HepG2 (cell line): ENCODE data around the gene ENPP1. TPM values are rescaled to one million over a fixed set of nuclear protein-coding genes. Genes with fewer than 3 reads are reported as not detected.

Experiments
- ASH2L ChIP-seq: fragments of 300-600, 200-600 bp; sonication (generic); IDR thresholded peaks from 2 replicates; pipeline ENCODE4 v1.7.0; 2017; ENCODE audit warnings: low read depth, mild to moderate bottlenecking, moderate library complexity, mixed read lengths, low read length; ENCODE audit not compliant: insufficient read length
- GPN1 ChIP-seq: sonication (generic); formaldehyde crosslinking; IDR thresholded peaks from 2 replicates; pipeline ENCODE4 v1.5.1; 2020; ENCODE audit warnings: missing genetic modification reagents, borderline replicate concordance
- HOXA7 ChIP-seq: sonication (generic); formaldehyde crosslinking; IDR thresholded peaks from 2 replicates; pipeline ENCODE4 v1.8.1; 2022; ENCODE audit warnings: mild to moderate bottlenecking, missing genetic modification reagents, moderate library complexity
- MAFK ChIP-seq, 2 experiments: IDR thresholded peaks in 1 of 2; conservative IDR thresholded peaks in 1 of 2; 2 replicates each; pipeline ENCODE4 v1.6.1; 2011; ENCODE audit warnings: improper control_type of control experiment in 2 of 2, low read length in 2 of 2
- PCBP1 ChIP-seq: fragments of 200-400 bp; formaldehyde crosslinking; IDR thresholded peaks from 2 replicates; pipeline ENCODE4 v1.6.1; 2017; ENCODE audit warnings: mild to moderate bottlenecking, low read depth, low read length, borderline replicate concordance
- RARA ChIP-seq: IDR thresholded peaks from 2 replicates; pipeline ENCODE4 v1.6.1; 2016; ENCODE audit warnings: missing genetic modification reagents, missing compliant biosample characterization
- RBFOX2 ChIP-seq: fragments of 200-400 bp; formaldehyde crosslinking; IDR thresholded peaks from 2 replicates; pipeline ENCODE4 v1.6.1; 2017; ENCODE audit warnings: low read depth, mild to moderate bottlenecking, low read length
- RCOR2 ChIP-seq: IDR thresholded peaks from 2 replicates; pipeline ENCODE4 v1.6.1; 2016; ENCODE audit warnings: missing biosample characterization, missing genetic modification reagents
- TBX3 ChIP-seq: fragments of 450-650 bp; IDR thresholded peaks from 2 replicates; pipeline ENCODE4 v1.6.1; 2017; ENCODE audit warnings: antibody characterized with exemption, mild to moderate bottlenecking, inconsistent platforms, borderline replicate concordance
- ZMAT3 ChIP-seq: sonication (generic); formaldehyde crosslinking; conservative IDR thresholded peaks from 2 replicates; pipeline ENCODE4 v1.7.0; 2021; ENCODE audit warnings: missing genetic modification reagents
- ZNF792 ChIP-seq: IDR thresholded peaks from 2 replicates; pipeline ENCODE4 v1.6.1; 2016
- polyA plus RNA-seq, 8 experiments: library from polyadenylated mRNA; depleted of rRNA in 3 of 8; stranded (reverse) in 7 of 8; unstranded in 1 of 8; fragments of >200 nt; fragmentation: Illumina TruSeq in 4 of 8; extraction: Trizol in 4 of 8; gene quantifications; 2 replicates each; pipeline versions ENCODE4 v1.2.1 to v1.2.3, GENCODE V29; 2011 to 2016; ENCODE audit warnings: low read depth in 4 of 8, missing spikeins in 1 of 8, mixed read lengths in 1 of 8; ENCODE audit not compliant: insufficient read depth in 1 of 8
- total RNA-seq, 5 experiments: library from RNA; depleted of rRNA; stranded (reverse); fragments of >200 nt; fragmentation: Illumina TruSeq; extraction: Trizol; gene quantifications; 2 replicates each; pipeline ENCODE4 v1.2.3, GENCODE V29; 2016; ENCODE audit warnings: low read depth in 1 of 5
- TF ChIP-seq, protein P1 (sequence below): IDR thresholded peaks from 2 replicates; pipeline ENCODE4 v1.6.1; 2012; ENCODE audit warnings: low read length, improper control_type of control experiment
- TF ChIP-seq, protein P2 (sequence below): sonication (generic); formaldehyde crosslinking; IDR thresholded peaks from 2 replicates; pipeline ENCODE4 v1.5.0; 2020; ENCODE audit warnings: missing genetic modification reagents
- TF ChIP-seq, protein P3 (sequence below): sonication (generic); formaldehyde crosslinking; IDR thresholded peaks from 2 replicates; pipeline ENCODE4 v1.4.0; 2020; ENCODE audit warnings: missing genetic modification reagents, borderline replicate concordance
- TF ChIP-seq, protein P4 (sequence below): sonication (generic); formaldehyde crosslinking; IDR thresholded peaks from 2 replicates; pipeline ENCODE4 v1.5.1; 2020; ENCODE audit warnings: missing genetic modification reagents, mild to moderate bottlenecking, borderline replicate concordance
- TF ChIP-seq, protein P5 (sequence below): sonication (generic); formaldehyde crosslinking; IDR thresholded peaks from 2 replicates; pipeline ENCODE4 v1.5.0; 2020; ENCODE audit warnings: missing genetic modification reagents, mild to moderate bottlenecking, borderline replicate concordance
- TF ChIP-seq, protein P6 (sequence below): sonication (generic); formaldehyde crosslinking; conservative IDR thresholded peaks from 2 replicates; pipeline ENCODE4 v1.8.0; 2022; ENCODE audit warnings: mild to moderate bottlenecking, moderate library complexity, missing genetic modification reagents

The ENPP1 gene
- total and polyA plus RNA-seq, 2 of the 13 experiments (the other 11 are each of a cell fraction or from before 2014, with no cell fraction given) = 56.5 to 160 TPM

DNA sequence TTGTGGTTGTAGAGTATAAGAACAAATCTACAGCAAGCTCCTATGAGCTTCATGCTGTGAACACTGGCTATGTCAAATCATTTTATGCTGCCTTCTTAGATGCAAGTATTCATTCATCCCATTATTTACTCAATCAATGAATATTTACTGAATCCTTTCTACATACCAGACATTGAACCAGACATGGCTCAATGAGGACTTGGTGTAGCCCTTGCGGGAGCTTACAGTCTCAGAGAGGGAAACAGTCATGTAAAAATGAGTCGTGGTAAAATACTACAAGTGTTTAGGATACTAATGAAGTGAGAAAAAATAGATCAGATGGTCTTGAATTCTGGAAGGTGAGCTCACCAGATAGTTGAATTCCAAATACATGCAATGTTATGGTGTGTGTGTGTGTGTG, 44.8 kb upstream of the ENPP1 start (continued):
- TF ChIP-seq, protein P1, sequence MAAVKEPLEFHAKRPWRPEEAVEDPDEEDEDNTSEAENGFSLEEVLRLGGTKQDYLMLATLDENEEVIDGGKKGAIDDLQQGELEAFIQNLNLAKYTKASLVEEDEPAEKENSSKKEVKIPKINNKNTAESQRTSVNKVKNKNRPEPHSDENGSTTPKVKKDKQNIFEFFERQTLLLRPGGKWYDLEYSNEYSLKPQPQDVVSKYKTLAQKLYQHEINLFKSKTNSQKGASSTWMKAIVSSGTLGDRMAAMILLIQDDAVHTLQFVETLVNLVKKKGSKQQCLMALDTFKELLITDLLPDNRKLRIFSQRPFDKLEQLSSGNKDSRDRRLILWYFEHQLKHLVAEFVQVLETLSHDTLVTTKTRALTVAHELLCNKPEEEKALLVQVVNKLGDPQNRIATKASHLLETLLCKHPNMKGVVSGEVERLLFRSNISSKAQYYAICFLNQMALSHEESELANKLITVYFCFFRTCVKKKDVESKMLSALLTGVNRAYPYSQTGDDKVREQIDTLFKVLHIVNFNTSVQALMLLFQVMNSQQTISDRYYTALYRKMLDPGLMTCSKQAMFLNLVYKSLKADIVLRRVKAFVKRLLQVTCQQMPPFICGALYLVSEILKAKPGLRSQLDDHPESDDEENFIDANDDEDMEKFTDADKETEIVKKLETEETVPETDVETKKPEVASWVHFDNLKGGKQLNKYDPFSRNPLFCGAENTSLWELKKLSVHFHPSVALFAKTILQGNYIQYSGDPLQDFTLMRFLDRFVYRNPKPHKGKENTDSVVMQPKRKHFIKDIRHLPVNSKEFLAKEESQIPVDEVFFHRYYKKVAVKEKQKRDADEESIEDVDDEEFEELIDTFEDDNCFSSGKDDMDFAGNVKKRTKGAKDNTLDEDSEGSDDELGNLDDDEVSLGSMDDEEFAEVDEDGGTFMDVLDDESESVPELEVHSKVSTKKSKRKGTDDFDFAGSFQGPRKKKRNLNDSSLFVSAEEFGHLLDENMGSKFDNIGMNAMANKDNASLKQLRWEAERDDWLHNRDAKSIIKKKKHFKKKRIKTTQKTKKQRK = no peak
- peak; percentile 28 for TF ChIP-seq ASH2L
- no peak for TF ChIP-seq MAFK (conservative IDR thresholded peaks at IDR 0.05 in 1 of 2, IDR thresholded peaks at IDR 0.05 in 1 of 2; ENCODE audit: low read length in 2 of 2)
- peak; percentile 28; the same call in 1 of the 2 replicates for TF ChIP-seq TBX3
- no peak for TF ChIP-seq PCBP1
- TF ChIP-seq, protein P2, sequence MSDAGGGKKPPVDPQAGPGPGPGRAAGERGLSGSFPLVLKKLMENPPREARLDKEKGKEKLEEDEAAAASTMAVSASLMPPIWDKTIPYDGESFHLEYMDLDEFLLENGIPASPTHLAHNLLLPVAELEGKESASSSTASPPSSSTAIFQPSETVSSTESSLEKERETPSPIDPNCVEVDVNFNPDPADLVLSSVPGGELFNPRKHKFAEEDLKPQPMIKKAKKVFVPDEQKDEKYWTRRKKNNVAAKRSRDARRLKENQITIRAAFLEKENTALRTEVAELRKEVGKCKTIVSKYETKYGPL (CRISPR knock-in tag) = no peak
- 0 out of 2 replicates have a peak, but pooled peaks have one; percentile 12 for TF ChIP-seq RARA (CRISPR knock-in tag)
- TF ChIP-seq, protein P3, sequence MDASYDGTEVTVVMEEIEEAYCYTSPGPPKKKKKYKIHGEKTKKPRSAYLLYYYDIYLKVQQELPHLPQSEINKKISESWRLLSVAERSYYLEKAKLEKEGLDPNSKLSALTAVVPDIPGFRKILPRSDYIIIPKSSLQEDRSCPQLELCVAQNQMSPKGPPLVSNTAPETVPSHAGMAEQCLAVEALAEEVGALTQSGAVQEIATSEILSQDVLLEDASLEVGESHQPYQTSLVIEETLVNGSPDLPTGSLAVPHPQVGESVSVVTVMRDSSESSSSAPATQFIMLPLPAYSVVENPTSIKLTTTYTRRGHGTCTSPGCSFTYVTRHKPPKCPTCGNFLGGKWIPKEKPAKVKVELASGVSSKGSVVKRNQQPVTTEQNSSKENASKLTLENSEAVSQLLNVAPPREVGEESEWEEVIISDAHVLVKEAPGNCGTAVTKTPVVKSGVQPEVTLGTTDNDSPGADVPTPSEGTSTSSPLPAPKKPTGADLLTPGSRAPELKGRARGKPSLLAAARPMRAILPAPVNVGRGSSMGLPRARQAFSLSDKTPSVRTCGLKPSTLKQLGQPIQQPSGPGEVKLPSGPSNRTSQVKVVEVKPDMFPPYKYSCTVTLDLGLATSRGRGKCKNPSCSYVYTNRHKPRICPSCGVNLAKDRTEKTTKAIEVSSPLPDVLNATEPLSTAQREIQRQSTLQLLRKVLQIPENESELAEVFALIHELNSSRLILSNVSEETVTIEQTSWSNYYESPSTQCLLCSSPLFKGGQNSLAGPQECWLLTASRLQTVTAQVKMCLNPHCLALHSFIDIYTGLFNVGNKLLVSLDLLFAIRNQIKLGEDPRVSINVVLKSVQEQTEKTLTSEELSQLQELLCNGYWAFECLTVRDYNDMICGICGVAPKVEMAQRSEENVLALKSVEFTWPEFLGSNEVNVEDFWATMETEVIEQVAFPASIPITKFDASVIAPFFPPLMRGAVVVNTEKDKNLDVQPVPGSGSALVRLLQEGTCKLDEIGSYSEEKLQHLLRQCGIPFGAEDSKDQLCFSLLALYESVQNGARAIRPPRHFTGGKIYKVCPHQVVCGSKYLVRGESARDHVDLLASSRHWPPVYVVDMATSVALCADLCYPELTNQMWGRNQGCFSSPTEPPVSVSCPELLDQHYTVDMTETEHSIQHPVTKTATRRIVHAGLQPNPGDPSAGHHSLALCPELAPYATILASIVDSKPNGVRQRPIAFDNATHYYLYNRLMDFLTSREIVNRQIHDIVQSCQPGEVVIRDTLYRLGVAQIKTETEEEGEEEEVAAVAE = no peak
- TF ChIP-seq, protein P4, sequence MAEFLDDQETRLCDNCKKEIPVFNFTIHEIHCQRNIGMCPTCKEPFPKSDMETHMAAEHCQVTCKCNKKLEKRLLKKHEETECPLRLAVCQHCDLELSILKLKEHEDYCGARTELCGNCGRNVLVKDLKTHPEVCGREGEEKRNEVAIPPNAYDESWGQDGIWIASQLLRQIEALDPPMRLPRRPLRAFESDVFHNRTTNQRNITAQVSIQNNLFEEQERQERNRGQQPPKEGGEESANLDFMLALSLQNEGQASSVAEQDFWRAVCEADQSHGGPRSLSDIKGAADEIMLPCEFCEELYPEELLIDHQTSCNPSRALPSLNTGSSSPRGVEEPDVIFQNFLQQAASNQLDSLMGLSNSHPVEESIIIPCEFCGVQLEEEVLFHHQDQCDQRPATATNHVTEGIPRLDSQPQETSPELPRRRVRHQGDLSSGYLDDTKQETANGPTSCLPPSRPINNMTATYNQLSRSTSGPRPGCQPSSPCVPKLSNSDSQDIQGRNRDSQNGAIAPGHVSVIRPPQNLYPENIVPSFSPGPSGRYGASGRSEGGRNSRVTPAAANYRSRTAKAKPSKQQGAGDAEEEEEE (CRISPR knock-in tag) = no peak
- no peak for TF ChIP-seq ZMAT3 (CRISPR knock-in tag)
- TF ChIP-seq HOXA7 (CRISPR knock-in tag) = no peak
- 0 out of 2 replicates have a peak, but pooled peaks have one; percentile 2 for TF ChIP-seq RCOR2 (CRISPR knock-in tag)
- TF ChIP-seq RBFOX2 = no peak
- no peak for TF ChIP-seq ZNF792 (CRISPR knock-in tag)
- TF ChIP-seq GPN1 = no peak
- TF ChIP-seq, protein P5, sequence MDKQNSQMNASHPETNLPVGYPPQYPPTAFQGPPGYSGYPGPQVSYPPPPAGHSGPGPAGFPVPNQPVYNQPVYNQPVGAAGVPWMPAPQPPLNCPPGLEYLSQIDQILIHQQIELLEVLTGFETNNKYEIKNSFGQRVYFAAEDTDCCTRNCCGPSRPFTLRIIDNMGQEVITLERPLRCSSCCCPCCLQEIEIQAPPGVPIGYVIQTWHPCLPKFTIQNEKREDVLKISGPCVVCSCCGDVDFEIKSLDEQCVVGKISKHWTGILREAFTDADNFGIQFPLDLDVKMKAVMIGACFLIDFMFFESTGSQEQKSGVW (CRISPR knock-in tag) = no peak
- TF ChIP-seq, protein P6, sequence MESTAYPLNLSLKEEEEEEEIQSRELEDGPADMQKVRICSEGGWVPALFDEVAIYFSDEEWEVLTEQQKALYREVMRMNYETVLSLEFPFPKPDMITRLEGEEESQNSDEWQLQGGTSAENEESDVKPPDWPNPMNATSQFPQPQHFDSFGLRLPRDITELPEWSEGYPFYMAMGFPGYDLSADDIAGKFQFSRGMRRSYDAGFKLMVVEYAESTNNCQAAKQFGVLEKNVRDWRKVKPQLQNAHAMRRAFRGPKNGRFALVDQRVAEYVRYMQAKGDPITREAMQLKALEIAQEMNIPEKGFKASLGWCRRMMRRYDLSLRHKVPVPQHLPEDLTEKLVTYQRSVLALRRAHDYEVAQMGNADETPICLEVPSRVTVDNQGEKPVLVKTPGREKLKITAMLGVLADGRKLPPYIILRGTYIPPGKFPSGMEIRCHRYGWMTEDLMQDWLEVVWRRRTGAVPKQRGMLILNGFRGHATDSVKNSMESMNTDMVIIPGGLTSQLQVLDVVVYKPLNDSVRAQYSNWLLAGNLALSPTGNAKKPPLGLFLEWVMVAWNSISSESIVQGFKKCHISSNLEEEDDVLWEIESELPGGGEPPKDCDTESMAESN (CRISPR knock-in tag) = no peak
